HG02571 (cell line): Measurements from ENCODE around the gene NUDCD3.
"Not testable (repeated sequence)": the region's sequence is repeated elsewhere in the genome, so short reads cannot be mapped to it uniquely, and the experiment has no call there.

Experiments used
- ATAC-seq: cut with Tn5 transposase; IDR thresholded peaks from one replicate; pipeline ENCODE4 v1.9.1; 2021; ENCODE audit warnings: mild to moderate bottlenecking, moderate library complexity; ENCODE audit not compliant: unreplicated experiment

The NUDCD3 gene

GRCh38 chr7:44449584-44449928 is 40.9 kb downstream of the NUDCD3 start:
- no peak for ATAC-seq

DNA sequence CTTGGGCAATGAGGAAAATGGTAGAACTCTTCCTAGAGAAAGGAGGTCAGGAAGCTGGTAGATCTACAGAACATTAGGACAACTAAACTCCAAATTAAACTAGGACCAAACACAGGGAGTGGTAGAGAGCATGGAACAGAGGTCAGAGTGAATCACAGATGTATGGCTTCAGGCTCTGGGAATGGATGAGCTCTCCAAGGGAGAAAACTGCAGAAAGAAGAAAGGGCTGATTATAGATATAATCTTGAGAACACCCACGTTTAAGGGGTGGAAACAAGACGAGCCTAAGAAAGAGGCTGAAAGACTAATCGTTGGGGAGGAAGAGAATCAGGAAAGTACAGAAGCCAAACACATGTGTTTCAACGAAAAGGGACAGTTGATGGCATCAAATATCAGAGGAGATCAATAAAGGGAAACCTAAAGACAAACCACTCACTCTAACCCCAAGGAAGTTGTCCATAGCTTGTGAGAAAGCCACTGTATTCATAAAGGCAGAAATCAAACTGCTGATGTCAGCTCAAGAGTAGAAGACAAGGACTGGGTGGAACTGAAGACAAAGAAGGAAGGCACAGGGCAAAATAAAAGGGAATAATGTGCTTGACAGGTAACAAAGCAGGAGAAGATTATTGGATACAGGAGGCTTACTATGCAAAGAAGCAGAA is 41.4 kb downstream of the NUDCD3 start:
- ATAC-seq, result no peak

DNA sequence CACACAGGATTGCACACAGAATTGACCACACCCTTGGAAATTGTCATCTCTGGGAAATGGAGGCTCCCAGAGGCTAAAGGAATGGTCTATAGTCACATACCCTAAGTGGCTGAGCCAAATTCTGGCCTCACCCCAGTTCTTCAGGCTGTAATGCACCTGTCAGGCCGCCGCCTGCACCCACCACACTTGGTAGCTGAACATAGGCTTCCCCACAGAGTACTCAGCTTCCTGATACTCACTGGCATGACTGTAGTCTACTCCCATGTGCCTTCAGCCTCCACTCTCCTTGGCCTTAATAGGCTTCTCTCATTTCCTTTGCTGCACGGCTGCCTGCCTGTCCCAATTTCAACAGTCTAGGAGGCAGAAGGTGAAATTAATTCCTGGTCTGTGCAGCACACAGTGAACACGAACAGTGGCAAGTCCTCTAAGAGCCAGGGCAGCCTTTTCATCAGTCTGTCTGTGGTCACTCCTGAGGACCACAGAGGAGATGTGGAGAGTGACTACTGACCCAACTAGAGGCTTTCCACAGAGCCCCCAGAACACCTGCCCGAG is 42.5 kb downstream of the NUDCD3 start:
- no peak for ATAC-seq

- no peak for ATAC-seq
These were observed 44.3 kb downstream of the NUDCD3 start for GRCh38 chr7:44445986-44446671.

GRCh38 chr7:44441079-44441478 is 49.4 kb downstream of the NUDCD3 start:
- no peak for ATAC-seq

DNA sequence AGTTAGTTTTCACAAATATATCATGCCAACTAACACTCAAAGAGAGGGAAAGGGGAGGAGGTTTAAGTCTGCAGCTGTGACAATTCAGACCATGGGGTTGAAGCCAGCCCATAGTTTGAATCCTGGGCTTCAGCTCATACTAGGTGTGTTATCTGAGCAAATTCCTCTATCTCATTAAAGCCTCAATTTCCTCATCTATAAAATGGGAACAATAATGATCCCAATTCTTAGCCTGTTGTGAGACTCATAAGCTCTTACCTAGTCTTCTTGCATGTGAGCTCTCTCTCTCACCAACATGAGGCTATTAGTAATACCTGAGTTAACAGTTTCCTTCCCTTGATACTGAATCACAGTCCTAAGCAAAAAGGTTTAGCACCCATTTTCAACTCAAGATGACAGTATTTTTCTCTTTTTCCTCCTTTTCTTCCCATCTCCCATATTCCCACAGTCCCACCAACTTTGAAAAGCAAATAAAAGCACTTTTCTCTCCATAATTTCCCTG is 49.8 kb downstream of the NUDCD3 start:
- ATAC-seq, result no peak

DNA sequence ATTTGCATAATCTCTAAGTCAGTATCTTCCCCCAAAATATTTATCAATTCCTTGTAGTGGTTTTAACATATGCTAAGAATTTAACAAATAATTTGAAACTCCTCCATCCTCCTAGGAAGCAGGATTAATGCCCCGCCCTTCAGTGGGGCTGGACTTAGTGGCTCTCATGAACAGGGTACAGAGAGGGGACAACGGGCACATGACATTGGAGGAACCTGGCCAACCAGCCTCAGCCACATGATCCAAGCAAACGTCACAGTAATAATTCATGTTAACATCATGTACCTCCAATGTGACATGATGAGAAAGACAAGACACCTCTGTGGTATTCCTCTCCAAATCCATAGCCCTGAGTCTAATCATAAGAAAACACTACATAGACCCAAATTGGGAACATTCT is 50.5 kb downstream of the NUDCD3 start:
- no peak for ATAC-seq

DNA sequence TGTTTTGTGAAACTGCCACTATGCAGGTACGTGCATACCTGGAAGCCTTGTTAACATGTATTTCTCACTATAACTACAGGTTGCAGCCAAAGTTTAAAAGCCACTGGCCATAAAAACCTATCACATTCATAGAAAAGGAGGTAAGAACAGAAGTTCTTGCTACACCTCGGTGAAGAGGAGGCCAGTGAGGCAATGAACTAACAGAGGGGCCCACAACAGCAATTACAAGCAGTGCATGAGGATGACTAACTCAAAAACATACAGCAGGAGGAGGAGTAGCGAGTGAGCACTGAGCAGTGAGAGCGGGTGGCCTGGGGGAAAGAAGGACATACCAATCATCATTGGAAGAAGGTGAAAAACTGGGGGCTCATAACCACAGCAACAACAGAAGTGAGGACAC is 51.6 kb downstream of the NUDCD3 start:
- ATAC-seq, result no peak

DNA sequence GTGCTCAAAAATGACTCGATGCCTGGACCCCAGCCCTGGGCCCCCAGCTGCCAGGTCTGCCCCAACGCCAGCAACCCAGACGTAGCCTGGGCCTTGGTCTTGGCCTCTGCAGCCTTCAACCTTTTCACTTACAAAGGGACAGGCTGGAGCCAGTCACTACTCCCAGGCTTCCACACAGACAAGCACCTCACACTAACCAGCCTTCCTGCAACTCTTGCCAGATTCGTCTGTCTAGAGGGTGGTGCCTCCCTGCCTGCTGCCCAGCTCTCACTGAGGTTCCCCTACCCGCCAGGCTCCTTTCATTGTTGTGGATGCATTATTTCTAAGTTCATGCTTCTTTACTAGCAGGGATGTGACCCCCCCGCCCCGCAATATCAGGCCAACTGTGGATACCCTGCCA is 56.3 kb downstream of the NUDCD3 start:
- no peak for ATAC-seq

DNA sequence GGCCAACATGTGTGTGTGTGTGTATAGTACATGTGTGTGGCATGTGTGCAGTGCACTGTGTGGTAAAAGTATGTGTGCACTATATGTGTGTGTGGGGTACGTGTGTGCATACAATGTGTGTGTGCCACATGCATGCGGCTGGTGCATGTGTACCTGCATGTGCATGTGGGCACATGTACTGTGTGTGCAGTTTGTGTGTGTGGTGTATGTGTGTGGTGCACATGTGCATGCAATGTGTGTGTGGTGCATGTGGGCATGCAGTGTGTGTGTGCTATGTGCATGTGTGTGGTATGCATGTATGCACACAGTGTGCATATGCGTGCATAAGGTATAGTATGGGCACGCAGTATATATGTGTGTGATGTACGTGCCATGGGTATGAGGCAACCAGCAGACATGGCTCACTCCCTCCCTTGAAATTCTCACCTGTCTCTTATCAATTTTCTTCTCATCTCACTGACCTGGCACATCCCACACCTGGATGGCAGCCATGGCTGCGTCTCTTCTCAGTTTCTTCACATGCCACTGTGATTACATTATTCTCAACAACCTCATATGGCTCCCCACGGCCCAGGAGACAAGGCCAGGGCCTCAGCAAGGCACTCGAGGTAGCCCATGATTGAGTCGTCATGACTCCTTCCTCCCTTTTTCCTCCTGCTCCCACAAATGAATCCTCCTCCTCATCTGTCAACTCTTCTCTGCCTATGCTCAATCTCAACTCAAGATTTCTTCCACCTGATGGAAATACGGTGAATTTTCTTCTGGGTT is 57.0 kb downstream of the NUDCD3 start:
- no peak for ATAC-seq

GRCh38 chr7:44432381-44432977 is 58.0 kb downstream of the NUDCD3 start:
- ATAC-seq, result no peak

- peak; percentile 52 for ATAC-seq
These were observed 59.3 kb downstream of the NUDCD3 start for GRCh38 chr7:44431091-44431608.

DNA sequence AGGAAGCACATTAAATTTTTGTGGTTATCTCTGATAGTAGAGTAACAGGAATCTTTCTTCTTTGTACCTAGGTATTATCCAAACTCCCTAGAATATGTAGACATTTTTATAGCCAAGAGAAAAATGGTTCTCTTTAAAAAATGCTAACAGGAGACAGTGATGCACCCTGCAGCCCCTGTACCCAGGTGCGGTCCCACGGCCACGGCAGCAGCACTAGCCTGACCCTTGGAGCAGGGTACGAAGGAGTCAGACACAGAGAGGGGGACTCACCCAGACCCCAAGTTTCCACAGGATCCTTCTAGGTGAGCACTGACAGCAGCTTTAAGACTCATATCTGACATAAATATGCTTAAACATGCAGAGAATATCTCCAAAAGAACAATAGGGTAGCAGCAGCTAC is 60.4 kb downstream of the NUDCD3 start:
- no peak for ATAC-seq

DNA sequence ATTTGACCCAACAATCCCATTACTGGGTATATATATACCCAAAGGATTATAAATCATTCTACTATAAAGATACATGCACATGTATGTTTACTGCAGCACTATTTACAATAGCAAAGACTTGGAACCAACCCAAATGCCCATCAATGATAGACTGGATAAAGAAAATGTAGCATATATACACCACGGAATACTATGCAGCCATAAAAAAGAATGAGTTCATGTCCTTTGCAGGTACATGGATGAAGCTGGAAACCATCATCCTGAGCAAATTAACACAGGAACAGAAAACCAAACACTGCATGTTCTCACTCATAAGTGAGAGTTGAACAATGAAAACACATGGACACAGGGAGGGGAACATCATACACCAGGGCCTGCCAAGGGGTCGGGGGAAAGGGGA is 65.7 kb downstream of the NUDCD3 start:
- not testable (repeated sequence) for ATAC-seq

DNA sequence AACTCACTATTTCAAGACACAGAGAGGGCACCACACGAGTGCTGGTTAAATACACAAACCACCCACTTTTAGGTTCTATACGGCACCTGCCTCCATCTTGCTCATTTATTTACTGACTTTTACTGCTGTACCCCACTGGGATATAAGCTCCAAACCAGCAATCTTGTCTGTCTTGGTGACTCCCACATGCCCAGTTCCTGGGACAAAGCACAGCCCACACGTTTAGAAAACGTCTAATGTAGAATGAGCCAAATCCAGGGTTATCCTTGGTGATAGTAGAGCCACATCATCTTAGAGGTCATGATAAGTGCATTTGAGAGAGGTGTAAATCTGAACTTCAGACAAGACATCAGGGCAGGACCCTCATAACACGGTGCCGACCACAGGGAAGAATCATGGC is 73.5 kb downstream of the NUDCD3 start:
- ATAC-seq, result no peak

- no peak for ATAC-seq
These were observed 74.9 kb downstream of the NUDCD3 start for GRCh38 chr7:44415510-44415909.

- ATAC-seq, result no peak
These were observed 75.4 kb downstream of the NUDCD3 start for GRCh38 chr7:44415047-44415446.

GRCh38 chr7:44411306-44411705 is 79.2 kb downstream of the NUDCD3 start:
- no peak for ATAC-seq

DNA sequence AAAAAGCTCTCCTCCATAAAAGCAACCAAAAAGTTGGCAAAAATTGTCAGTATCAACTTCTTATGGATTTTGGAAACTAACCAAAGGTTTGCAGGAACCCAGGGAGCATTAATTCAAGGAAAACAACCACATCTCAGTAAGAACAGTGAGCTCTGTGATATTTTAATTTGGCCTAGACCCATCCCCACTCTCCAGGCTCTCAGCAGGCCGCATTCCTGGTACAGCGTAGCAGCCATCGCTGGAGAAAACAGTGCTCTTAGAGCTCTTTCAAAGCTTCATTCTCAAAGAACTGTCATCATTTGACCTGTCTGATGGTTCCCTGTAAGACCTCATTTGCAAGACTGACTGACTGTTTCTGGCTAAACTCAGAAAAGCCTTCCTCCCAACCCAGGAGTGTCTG is 81.9 kb downstream of the NUDCD3 start:
- ATAC-seq, result no peak

DNA sequence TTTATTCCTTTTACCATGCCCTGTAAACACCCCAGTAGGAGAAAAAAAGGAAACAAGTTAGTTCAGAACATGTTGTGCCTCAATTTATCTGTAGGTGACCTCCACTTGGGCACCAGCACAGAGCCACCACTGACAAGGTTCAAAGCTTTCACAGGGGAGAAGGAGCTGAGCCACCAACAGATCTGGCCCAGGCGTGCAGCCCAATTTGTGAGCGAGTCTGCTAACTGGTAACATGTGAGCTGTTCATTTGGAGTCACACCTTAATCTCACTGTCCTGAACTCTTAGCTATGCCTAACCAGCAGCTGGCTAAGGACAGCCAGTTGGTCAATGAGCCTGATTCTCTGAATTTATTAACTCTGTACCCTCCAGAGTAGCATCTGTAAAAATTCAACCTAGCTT is 86.7 kb downstream of the NUDCD3 start:
- no peak for ATAC-seq

- no peak for ATAC-seq
These were observed 87.2 kb downstream of the NUDCD3 start for GRCh38 chr7:44403176-44403759.
